A673 (cell line): Measurements from ENCODE around the gene C1QTNF8.

Experiments used
- CTCF ChIP-seq: fragments of 300-800, 200-600 bp; sonication (generic); conservative IDR thresholded peaks from 2 replicates; pipeline ENCODE4 v1.5.1; 2017; ENCODE audit warnings: low read depth, mild to moderate bottlenecking, antibody characterized with exemption, low read length, moderate library complexity, mixed read lengths
- EZH2 ChIP-seq: fragments of 200-600 bp; sonication (generic); IDR thresholded peaks from 2 replicates; pipeline ENCODE4 v1.6.1; 2017; ENCODE audit warnings: borderline replicate concordance, low read depth, mild to moderate bottlenecking, mixed read lengths, antibody characterized with exemption, low read length; ENCODE audit not compliant: poor library complexity, severe bottlenecking

- TF ChIP-seq CTCF (no peak), EZH2 (no peak)
Measured at GRCh38 chr16:1062895-1063294, 33.1 kb downstream of the C1QTNF8 start.
